SK-N-SH treated with all-trans-retinoic acid at 6 μM for 48 hours (cell line): Measurements from ENCODE around the gene GJC2.

Experiments used
- ESRRG ChIP-seq: fragments of 250-450 bp; sonication (Bioruptor Pico); IDR thresholded peaks from 2 replicates; pipeline ENCODE4 v1.6.1; 2021; ENCODE audit warnings: mild to moderate bottlenecking
- POU6F1 ChIP-seq: fragments of 250-450 bp; sonication (Bioruptor Pico); IDR thresholded peaks from 2 replicates; pipeline ENCODE4 v1.8.0; 2021; ENCODE audit warnings: low read depth, mild to moderate bottlenecking, moderate library complexity, borderline replicate concordance

DNA sequence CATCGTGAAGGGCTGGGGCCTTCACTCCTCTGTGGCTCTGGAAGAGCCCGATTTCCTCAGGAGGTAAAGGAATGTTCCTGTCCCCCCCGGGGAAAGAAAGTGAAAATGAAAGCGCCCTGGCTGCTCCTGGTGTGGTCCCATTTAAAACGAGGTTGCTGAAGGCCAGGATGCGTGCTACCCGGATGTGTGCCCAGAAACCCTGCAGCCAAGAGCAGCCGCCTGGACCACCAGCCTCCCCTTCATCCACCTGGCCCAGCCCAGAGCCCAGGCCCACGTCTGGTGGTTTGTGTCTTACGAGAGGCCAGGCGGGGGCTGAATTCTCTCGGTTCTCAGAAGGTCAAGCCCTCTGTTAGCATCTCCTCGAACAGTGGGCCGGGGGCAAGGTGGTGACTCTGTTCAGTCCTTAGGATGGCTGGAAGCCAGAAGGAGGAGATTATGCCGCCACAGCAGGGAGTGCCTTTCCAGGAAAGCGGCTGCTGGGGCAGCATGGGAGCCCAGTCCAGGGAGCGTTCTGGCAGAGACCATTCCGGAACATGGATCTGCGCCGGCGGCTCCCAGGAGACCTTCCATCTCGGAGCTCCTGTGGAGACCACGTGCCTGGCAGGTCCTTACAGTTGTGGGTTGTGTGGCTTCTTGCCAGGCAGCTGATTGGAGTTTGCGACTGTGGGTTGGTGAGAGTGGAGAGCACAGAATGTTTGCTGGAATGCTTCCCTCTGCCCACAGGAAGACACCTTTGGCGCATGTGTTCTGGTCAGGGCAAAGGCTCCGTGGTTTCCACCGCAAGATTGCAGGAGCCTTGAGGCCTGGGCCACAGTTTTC, 8.3 kb upstream of the GJC2 start:
- TF ChIP-seq ESRRG (CRISPR knock-in tag) (no peak), POU6F1 (CRISPR knock-in tag) (no peak)
